Jurkat, Clone E6-1 (cell line): ENCODE data around the gene NDUFA3.

Experiments
- DNase-seq: peaks from one replicate; pipeline ENCODE4 v3.0.0-alpha.2; 2011; ENCODE audit warnings: low read depth, low spot score
- H3K4me3 ChIP-seq: 2 replicates; pipeline ENCODE4 v1.5.1; 2011; ENCODE audit warnings: mild to moderate bottlenecking, low read length, control low read depth, moderate library complexity

NDUFA3 gene

DNA sequence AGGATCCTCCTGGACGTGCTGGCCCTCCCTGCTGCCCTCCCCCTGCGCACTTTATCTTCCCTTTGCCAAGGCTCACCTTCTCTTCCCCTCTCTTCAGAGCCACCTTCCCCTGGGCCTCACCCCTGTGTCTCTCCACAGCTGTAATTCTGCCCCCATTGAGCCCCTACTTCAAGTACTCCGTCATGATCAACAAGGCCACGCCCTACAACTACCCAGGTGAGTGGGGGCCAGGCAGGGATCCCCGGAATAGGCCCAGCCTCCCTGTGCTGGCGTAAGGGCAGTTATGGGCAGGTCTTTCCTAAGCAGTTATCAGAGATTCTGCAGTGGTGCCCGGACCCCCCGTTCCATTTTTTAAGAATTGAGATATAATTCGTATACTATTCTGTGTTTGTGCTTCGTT lies 3.1 kb downstream of the NDUFA3 start:
- H3K4me3 ChIP-seq: no peak overlapping the region
- no peak for DNase-seq

DNA sequence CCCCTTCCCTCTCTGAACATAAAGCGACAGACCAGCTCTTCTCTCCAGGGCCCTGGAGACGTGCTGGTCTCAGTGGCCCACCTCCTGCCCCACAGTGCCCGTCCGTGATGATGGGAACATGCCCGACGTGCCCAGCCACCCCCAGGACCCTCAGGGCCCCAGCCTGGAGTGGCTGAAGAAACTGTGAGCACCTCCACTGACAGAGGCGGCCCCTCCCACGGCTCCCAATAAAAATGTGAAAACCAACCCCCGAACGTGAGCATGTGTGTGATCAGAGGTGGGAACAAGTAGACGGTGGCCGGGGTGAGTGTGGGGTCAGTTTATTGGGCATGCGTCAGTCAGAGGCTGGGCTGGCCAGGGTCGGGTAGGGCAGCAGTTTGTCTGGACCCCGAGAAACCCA lies 4.1 kb downstream of the NDUFA3 start:
- H3K4me3 ChIP-seq: no peak overlapping the region
- DNase-seq: no peak

DNA sequence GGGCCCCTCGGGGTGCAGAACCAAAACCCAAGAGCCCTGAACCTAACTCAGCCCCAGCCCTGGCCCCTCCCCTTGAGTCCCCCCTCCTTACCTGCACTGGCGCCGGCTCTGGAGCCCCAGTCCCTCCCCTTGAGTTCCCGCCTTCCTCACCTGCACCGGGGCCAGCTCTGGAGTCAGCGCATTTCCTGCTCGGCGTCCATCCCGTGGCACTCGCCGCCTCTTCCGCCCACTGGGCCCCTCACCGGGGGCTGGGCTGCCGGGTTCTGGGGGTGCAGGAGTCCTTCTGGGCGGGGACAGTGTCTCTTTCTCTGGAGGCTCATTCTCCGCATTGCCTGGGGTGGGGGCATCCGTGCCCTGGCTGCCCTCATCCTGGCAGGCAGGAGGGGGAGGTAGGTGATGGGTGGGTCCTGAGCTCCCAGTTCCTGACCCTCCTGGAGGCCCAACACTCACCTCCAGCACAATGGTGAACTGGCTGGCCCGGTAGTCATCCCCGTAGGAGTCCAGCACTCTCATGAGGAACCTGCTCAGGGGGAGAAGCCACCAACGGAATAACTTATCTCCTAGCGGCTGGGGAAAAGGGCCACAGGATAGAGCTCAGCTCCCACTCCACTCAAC lies 5.3 kb downstream of the NDUFA3 start:
- no peak for DNase-seq
- H3K4me3 ChIP-seq: no peak overlapping the region

DNA sequence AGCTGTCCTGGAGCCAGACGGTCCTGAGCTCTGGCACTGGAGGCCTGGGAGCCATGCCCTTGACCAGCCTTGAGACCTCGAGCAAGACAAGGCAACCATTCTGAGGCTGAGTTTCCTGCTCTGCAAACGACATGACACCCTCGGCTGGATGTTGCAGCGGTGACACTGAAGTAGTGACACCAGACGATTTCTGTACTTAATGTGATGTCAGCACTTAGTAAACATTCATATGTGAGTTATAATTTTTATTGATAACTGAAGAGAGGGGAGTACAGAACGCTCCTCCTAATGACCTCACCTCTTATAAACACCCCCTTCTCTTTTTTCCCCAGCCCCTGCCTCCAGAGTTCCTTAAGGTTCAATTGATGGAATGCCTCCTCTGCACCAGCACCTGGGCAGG lies 5.8 kb downstream of the NDUFA3 start:
- no peak for DNase-seq
- no peak overlapping the region for H3K4me3 ChIP-seq

DNA sequence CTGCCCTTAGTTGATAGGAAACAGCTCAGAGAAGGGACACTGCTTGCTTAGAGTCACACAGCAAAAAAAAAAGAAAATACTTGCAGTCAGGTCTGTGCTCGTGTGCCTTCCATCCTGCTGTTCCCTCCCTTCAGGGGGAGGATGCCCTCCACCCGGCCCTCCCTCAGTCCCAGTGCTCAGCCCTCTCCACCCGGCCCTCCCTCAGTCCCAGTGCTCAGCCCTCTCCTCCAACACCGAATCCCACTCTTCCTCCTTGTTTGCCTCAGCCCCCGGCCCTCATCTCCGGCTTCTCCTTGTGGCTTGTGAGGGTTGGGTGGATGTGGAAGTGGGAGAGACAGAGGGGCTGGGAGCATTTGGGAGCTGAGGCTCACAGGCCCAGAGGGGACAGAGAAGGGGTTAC lies 7.0 kb downstream of the NDUFA3 start:
- no peak overlapping the region for H3K4me3 ChIP-seq
- no peak for DNase-seq

DNA sequence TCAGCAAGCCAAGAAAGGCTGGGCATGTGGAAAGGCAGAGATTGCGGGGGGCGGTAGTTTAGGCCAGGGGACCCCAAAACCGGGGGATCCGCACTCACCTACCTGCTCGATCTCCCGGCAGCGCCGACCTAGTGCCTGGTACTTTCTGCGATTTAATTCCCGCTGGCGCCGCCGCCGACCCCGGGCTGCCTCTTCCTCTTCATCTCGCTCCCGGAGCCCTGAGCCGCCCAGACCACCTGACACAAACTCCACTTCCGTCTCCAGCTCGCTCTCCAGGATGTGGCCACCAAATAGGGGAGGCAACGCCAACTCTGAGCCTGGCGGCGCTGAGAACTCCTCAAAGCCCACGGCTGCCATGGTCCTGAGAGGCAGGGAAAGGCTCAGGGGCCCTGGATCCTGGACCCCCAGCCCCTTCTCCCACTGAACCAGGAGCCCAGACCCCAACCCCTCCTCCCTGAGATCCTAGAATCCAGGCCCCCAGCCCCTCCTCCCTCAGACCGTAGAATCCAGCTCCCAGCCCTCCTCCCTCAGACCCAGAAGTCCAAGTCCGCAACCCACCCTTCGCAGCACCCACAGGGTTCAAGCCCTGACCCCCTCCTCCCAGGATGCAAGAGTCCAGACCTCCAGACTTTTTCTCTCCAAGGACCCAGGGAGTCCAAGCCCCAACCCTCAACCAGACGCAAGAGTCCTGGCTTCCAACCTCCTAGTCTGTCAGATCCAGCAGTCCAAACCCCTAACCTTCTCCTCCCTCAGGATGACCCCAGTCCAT lies 11.9 kb downstream of the NDUFA3 start:
- peak overlapping the region; percentile 100 for H3K4me3 ChIP-seq
- peak; percentile 74 for DNase-seq

DNA sequence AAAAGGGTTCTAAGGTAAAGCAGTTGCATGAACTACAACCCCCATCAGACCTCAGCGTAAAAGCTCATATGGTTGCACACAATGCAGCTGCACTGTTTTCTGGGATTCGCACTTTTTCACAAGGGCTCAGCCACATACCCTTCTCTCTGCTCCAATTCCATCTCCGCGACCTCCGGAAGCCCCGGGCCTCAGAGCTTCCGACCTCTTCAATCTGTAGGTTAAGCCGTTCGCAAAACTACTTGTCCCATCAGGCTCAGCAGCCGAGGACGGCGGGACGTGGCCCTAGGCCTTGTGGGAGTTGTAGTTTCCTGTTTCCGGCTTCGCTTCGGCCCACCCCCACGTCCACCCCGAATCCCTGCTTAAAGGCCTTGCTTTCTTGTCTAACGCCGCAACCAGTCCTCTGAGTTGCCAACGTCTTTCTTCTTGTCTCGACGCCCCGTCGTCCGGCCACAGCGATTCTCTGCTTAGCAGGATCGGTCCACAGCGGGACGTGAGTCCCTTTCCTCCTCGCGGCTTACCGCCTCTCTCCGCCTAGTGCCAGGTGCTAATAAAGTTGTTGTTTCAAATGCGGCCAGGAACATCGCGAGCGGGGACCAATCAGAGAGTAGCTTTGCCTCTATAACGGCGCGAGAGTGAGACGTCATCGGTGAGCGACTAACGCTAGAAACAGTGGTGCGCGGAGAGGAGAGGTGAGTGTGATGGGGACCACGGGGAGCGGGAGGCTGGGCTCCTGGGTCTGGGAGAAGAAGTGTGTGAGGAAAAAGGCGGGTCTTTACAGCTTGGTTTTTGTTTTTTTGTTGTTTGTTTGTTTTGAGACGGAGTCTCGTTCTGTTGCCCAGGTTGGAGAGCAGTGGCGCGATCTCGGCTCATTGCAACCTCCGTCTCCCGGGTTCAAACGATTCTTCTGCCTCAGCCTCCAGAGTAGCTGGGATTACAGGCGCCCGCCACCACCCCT lies 12.7 kb downstream of the NDUFA3 start, which contains the start of the genes PRPF31 and TFPT:
Gene PRPF31 (plus strand): TSS at position 646 of the 955 bp plus-strand sequence. CDS start 2,525 bp downstream, outside the sequence.
Gene TFPT (minus strand): TSS at position 549 of the 955 bp plus-strand sequence. CDS start 388 bp downstream, at position 161.
- peak; percentile 98 for DNase-seq
- peak within 1 kb of the TSS; percentile 100 for H3K4me3 ChIP-seq

DNA sequence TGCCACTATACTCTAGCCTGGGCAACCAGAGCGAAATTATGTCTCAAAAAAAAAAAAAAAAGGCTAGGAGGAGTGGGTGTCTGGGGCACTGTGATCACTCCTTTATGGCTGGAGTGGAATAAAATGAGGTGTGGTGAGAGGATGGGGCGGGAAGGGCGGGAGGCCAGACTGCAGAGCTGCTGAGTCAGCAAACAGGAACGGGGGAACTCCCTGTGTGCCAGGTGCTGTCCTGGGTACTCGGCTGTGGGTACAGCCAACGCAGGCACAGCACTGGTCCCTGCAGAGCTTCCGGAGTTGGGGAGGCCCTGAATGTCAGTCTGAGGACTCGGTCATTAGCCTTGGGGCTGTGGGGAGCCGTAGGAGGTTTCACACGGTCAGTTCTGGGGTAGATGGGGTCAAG lies 18.6 kb downstream of the NDUFA3 start:
- H3K4me3 ChIP-seq: no peak overlapping the region
- DNase-seq: no peak

DNA sequence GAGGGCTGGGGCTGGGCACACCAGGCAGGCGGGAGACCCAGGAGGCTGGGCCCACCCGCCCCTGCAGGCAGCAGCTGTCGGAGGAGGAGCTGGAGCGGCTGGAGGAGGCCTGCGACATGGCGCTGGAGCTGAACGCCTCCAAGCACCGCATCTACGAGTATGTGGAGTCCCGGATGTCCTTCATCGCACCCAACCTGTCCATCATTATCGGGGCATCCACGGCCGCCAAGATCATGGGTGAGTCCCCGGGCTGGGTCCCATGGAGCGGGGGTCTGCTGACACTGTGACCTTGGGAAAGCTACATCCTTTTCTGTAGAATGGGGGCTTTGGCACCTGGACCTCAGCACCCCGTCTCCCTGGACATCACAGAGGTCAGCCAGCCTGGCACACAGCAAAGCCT lies 21.0 kb downstream of the NDUFA3 start:
- no peak overlapping the region for H3K4me3 ChIP-seq
- no peak for DNase-seq

DNA sequence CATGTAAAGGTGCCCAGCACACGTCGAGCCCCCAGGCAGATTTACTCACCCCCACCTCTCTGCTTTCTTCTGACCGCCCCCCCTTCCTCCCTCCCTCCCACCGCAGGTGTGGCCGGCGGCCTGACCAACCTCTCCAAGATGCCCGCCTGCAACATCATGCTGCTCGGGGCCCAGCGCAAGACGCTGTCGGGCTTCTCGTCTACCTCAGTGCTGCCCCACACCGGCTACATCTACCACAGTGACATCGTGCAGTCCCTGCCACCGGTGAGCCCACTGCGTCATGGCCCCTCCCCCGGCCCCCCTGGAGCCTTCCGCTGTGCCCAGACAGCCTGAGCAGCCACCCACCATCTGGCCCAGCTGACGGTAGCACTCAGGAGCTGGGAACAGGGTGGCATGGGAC lies 21.7 kb downstream of the NDUFA3 start:
- no peak overlapping the region for H3K4me3 ChIP-seq
- no peak for DNase-seq

DNA sequence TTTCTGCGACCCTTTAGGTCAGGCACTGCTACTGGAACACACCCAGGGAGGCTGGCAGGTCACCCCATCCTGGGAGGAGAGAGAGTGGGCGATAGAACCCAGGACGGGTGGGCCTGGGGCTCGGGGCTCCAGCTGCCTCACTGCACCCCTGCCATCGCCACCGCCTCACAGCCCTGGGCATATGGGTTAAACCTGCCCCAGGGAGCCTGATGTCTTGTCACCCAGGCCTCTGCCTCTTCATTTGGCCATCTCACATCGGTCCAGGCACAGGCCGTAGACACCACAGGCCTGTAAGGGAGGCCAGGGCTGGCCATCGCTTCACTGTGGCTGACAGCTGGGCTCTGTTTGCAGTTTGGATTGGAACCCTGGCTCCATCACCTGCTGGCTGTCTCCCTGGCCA lies 23.1 kb downstream of the NDUFA3 start:
- no peak overlapping the region for H3K4me3 ChIP-seq
- no peak for DNase-seq

DNA sequence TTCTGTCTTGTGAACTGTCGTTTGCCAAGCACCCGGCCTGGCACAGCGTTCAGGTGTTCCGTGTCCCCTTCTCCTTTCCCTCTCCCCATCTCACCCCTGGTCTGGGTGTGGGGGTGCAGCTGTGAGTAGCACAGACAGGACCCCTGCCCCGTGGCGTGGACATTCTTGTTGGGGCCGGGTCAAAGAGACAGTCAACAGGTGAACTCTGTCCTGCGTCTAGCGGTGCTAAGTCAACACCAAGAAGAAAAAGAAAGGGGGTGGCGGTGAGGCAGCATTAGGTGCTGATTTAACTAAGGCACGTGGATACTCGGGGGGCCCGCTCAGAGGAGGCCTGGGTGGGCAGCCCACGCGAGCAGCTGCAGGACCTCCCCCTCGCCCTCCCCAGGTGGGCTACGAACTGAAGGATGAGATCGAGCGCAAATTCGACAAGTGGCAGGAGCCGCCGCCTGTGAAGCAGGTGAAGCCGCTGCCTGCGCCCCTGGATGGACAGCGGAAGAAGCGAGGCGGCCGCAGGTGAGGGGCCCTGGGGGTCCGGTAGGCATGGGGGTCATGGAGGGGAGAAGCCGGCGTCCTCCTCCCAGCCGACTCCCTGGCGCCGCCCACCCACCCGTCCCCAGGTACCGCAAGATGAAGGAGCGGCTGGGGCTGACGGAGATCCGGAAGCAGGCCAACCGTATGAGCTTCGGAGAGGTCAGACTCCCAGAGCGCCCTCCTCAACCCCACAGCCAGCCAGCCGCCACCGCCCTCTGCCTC lies 25.2 kb downstream of the NDUFA3 start:
- H3K4me3 ChIP-seq: no peak overlapping the region
- no peak for DNase-seq

DNA sequence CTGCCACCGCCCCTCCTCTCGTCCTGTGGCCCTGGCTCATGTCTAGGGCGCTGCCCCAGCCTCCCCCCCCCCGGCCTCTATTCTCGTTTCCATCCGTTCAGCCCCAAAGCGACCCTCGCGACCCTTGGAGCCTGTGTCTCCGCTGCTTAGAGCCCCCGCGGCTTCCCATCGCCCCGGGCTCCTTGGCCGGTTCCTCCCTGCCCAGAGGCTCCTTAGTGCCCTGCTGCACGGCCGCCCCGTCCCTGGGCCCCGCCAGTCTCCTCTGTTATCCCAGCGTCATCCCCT lies 25.7 kb downstream of the NDUFA3 start:
- DNase-seq: no peak
- no peak overlapping the region for H3K4me3 ChIP-seq

DNA sequence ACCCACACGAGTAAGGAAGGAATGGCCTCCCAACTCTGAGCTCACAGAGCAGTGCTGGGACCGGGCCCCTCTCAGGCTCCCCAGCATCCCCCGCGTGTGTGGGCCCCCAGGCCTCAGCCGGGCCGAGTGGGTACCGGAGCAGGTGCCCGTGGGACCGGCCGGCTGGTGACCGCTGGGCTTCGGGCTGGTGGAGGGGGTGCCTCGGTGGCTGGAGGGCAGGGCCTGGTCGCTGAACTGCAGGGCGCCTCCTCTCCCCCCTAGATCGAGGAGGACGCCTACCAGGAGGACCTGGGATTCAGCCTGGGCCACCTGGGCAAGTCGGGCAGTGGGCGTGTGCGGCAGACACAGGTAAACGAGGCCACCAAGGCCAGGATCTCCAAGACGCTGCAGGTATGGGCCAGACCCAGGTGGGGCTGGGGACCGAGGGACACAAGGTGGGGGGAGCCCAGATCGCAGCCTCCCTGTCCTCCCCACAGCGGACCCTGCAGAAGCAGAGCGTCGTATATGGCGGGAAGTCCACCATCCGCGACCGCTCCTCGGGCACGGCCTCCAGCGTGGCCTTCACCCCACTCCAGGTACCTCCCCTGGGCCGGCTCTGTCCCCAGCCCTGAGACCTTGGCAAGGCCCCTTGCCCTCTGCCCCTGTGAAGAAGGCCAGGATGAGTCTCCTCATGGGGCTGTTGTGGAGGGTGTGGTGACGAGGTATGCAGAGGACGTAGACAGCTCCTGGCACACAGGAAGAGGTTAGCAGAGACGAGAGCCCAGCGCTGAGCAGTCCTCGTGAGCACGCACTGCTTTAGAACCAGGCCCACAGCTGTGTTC lies 26.4 kb downstream of the NDUFA3 start:
- no peak overlapping the region for H3K4me3 ChIP-seq
- DNase-seq: no peak

DNA sequence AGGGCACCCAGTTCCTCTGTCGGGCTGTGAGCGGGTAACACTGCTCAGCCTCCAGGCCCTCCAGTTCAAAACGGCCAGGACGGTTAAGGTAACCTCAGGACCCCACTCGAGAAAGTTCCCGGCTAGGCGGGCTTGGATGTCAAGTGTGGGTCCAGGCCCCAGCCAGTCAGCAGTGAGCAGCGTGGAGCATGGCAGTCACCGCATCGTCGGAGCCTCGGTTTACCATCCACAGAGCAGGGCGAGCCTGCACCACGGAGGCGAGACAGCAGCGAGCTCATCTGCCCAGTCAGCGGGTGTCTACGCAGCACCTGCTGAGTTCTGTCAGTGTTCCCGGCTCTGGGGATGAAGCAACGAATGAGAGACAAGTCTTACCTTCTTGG lies 27.0 kb downstream of the NDUFA3 start:
- no peak overlapping the region for H3K4me3 ChIP-seq
- DNase-seq: no peak

DNA sequence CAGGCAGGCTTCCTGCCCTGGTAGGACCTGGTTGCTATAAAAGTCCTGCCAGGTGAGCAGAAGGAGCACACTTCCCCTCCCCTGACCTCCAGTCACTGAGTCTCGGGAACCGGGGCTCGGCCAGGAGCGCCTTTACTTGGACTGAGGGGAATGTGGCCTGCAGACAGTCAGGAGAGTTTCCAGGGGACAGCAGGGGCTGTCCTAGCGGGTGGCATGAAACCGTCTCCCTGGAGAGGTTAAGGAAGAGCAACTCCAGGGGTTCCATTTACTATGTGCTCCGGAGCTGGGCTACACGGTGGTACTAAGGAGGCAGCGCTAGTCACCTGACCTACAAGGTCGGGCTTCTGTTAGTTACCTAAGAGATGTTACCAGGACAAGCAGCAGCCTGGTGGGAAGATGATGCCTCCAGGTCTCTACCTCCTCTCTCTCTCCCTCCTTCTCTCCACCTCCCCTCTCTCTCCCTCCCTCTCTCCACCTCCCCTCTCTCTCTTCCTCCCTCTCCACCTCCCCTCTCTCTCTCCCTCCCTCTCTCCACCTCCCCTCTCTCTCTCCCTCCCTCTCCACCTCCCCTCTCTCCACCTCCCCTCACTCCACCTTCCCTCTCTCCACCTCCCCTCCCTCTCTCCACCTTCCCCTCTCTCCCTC lies 30.8 kb downstream of the NDUFA3 start:
- no peak overlapping the region for H3K4me3 ChIP-seq
- DNase-seq: peak; percentile 82

DNA sequence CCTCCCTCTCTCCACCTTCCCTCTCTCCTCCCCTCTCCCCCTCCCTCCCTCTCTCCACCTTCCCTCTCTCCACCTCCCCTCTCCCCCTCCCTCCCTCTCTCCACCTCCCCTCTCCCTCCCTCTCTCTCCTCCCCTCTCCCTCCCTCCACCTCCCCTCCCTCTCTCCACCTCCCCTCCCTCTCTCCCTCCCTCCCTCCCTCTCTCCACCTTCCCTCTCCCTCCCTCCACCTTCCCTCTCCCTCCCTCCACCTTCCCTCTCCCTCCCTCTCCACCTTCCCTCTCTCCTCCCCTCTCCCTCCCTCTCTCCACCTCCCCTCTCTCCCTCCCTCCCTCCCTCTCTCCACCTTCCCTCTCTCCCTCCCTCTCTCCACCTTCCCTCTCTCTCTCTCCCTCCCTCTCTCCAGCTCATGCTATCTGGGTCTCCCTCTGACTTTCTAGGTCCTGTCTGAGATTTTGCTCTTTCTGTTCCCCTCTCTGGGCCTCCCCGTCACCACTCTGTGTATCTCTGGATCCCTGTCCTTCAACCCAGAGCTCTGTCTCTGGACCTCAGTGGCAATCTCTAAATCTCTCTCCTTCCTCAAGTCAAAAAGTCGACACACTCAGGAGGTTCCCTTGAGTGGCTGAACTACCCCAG lies 31.4 kb downstream of the NDUFA3 start:
- H3K4me3 ChIP-seq: no peak overlapping the region
- no peak for DNase-seq
